Smooth muscle cell (in vitro differentiated cells): ENCODE measurements around the gene LOC128125822.
"Not testable (repeated sequence)": the region's sequence is repeated elsewhere in the genome, so short reads cannot be mapped to it uniquely, and the experiment has no call there.

Experiments used
- DNase-seq: peaks from one replicate; lab custom pipeline; 2025; ENCODE audit not compliant: unreplicated experiment; lab: John Stamatoyannopoulos, UW
- H2AFZ ChIP-seq: fragments of 200-600 bp; sonication (generic); 2 replicates; pipeline ENCODE4 v1.6.0; 2016; ENCODE audit warnings: antibody characterized with exemption, low read depth, mild to moderate bottlenecking
- H3F3A ChIP-seq: fragments of 200-600 bp; sonication (generic); 2 replicates; pipeline ENCODE4 v1.6.0; 2017; ENCODE audit warnings: antibody characterized with exemption, low read depth
- H3K27ac ChIP-seq: fragments of 200-600 bp; sonication (generic); 2 replicates; pipeline ENCODE4 v1.5.1; 2016; ENCODE audit warnings: low read depth, mild to moderate bottlenecking
- H3K27me3 ChIP-seq: fragments of 200-600 bp; sonication (generic); 2 replicates; pipeline ENCODE4 v1.6.1; 2016; ENCODE audit warnings: low read depth, mild to moderate bottlenecking
- H3K36me3 ChIP-seq: fragments of 200-600 bp; sonication (generic); 2 replicates; pipeline ENCODE4 v1.5.1; 2016; ENCODE audit warnings: low read depth
- H3K4me1 ChIP-seq: fragments of 200-600 bp; sonication (generic); 2 replicates; pipeline ENCODE4 v1.5.1; 2016; ENCODE audit warnings: low read depth
- H3K4me2 ChIP-seq: fragments of 200-600 bp; sonication (generic); 2 replicates; pipeline ENCODE4 v1.6.0; 2016; ENCODE audit warnings: mild to moderate bottlenecking
- H3K4me3 ChIP-seq: fragments of 200-600 bp; sonication (generic); 2 replicates; pipeline ENCODE4 v1.5.1; 2016; ENCODE audit warnings: mild to moderate bottlenecking
- H3K79me2 ChIP-seq: fragments of 200-600 bp; sonication (generic); 2 replicates; pipeline ENCODE4 v1.6.0; 2016; ENCODE audit warnings: low read depth, mild to moderate bottlenecking
- H3K9ac ChIP-seq: fragments of 200-600 bp; sonication (generic); 2 replicates; pipeline ENCODE4 v1.6.0; 2016; ENCODE audit warnings: low read depth
- H3K9me3 ChIP-seq: fragments of 200-600 bp; sonication (generic); replicated peaks from 2 replicates; pipeline ENCODE4 v1.5.1; 2016; ENCODE audit warnings: low read depth
- H4K20me1 ChIP-seq: fragments of 200-600 bp; sonication (generic); 2 replicates; pipeline ENCODE4 v1.6.0; 2016; ENCODE audit warnings: low read depth
- CTCF ChIP-seq: fragments of 200-600 bp; sonication (generic); IDR thresholded peaks from 2 replicates; pipeline ENCODE4 v1.5.1; 2017; ENCODE audit warnings: borderline replicate concordance, mild to moderate bottlenecking, antibody characterized with exemption; ENCODE audit not compliant: insufficient read depth, poor library complexity, severe bottlenecking
- WGBS: methylation state at CpG from one replicate; pipeline ENCODE4 v1.1.7; 2016; ENCODE audit warnings: low lambda C conversion rate; 5-methylcytosine and 5-hydroxymethylcytosine counted together

The LOC128125822 gene

GRCh38 chr6:63572044-63572746, at the start of gene LOC128125822, which contains the start of gene PTP4A1:
Gene LOC128125822, plus strand, starts transcription at chr6:63572480.
Gene PTP4A1, plus strand, starts transcription at chr6:63572480. Its CDS starts 4,401 bp downstream, at chr6:63576881.
- H3K4me2 ChIP-seq: peak within 1 kb of the TSS; percentile 88
- TF ChIP-seq CTCF: no peak
- H3K4me3 ChIP-seq: peak within 1 kb of the TSS; percentile 100
- peaks cover 49% of the 10 kb centered on the region for H3K79me2 ChIP-seq
- H4K20me1 ChIP-seq: peaks cover 48% of the 10 kb centered on the region
- WGBS: under 1% methylated on average over 47 of the region's 73 CpGs
- no peaks in the 10 kb centered on the region for H3K27me3 ChIP-seq
- peak within 1 kb of the TSS; percentile 81 for H2AFZ ChIP-seq
- peak; percentile 87 for DNase-seq
- no peaks in the 10 kb centered on the region for H3K9me3 ChIP-seq
- peaks cover 14% of the 10 kb centered on the region for H3F3A ChIP-seq
- H3K27ac ChIP-seq: peak within 1 kb of the TSS; percentile 99
- H3K9ac ChIP-seq: peak within 1 kb of the TSS; percentile 100
- peaks cover 27% of the 10 kb centered on the region for H3K4me1 ChIP-seq
- H3K36me3 ChIP-seq: peaks cover 9% of the 10 kb centered on the region

- not testable (repeated sequence) for DNase-seq, H3F3A ChIP-seq, H2AFZ ChIP-seq, H3K9ac ChIP-seq, H3K27me3 ChIP-seq, H3K79me2 ChIP-seq, H4K20me1 ChIP-seq, H3K4me1 ChIP-seq, H3K4me3 ChIP-seq, H3K9me3 ChIP-seq, H3K27ac ChIP-seq, H3K4me2 ChIP-seq, H3K36me3 ChIP-seq
- WGBS: 83% methylated on average over 5 of the region's 7 CpGs
Observed at GRCh38 chr6:63522911-63523287, 49.4 kb upstream of the LOC128125822 start.

- 98% methylated on average over 4 of the region's 4 CpGs for WGBS
- Histone ChIP-seq H3K27ac (no peak overlapping the region), H2AFZ (no peak overlapping the region), H3K27me3 (no peaks in the 10 kb centered on the region), H4K20me1 (no peaks in the 10 kb centered on the region), H3K79me2 (no peaks in the 10 kb centered on the region), H3K9ac (no peak overlapping the region), H3F3A (peaks cover 9% of the 10 kb centered on the region), H3K4me3 (no peak overlapping the region), H3K36me3 (no peaks in the 10 kb centered on the region), H3K9me3 (no peaks in the 10 kb centered on the region), H3K4me2 (no peak overlapping the region), H3K4me1 (peaks cover 7% of the 10 kb centered on the region)
- no peak for TF ChIP-seq CTCF
- DNase-seq: no peak
Observed at GRCh38 chr6:63523630-63524029, 48.6 kb upstream of the LOC128125822 start.

- no peak for TF ChIP-seq CTCF
- H3K36me3 ChIP-seq: no peaks in the 10 kb centered on the region
- H4K20me1 ChIP-seq: no peaks in the 10 kb centered on the region
- H3K9ac ChIP-seq: no peak overlapping the region
- H2AFZ ChIP-seq: no peak overlapping the region
- no peak overlapping the region for H3K4me2 ChIP-seq
- H3K79me2 ChIP-seq: no peaks in the 10 kb centered on the region
- no peaks in the 10 kb centered on the region for H3K9me3 ChIP-seq
- H3K27ac ChIP-seq: no peak overlapping the region
- no peak overlapping the region for H3K4me3 ChIP-seq
- peaks cover 7% of the 10 kb centered on the region for H3K4me1 ChIP-seq
- DNase-seq: no peak
- 78% methylated on average over 7 of the region's 7 CpGs for WGBS
- no peaks in the 10 kb centered on the region for H3K27me3 ChIP-seq
- peaks cover 10% of the 10 kb centered on the region for H3F3A ChIP-seq
Observed at GRCh38 chr6:63525186-63525878, 46.9 kb upstream of the LOC128125822 start.
